NCI-H2196 treated with DMSO at 0.1 percent for 48 hours (cell line): ENCODE measurements around the gene COPB2.

Experiments used
- DNase-seq: peaks from one replicate; lab custom pipeline; 2025; ENCODE audit not compliant: unreplicated experiment; lab: John Stamatoyannopoulos, UW

COPB2 gene

DNA sequence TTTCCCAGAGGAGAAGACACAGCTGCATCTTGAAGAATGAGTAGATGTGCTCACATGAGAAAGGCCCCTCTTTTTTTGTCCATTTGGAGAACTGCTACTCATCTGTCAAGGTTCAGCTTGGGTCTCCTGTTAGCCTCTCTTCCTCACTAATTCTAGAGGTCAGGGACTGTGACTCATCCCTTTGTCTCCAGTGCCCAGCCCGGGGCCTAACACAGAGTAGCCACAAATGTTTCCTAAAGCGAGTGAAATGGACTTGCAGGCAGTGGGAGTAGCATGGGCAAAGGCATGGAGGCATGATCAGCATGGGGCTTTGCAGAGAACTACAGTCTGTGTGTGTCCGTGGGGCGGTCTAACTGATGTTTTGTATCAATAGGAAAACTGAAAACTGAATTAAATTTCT, 79.6 kb downstream of the COPB2 start:
- no peak for DNase-seq

DNA sequence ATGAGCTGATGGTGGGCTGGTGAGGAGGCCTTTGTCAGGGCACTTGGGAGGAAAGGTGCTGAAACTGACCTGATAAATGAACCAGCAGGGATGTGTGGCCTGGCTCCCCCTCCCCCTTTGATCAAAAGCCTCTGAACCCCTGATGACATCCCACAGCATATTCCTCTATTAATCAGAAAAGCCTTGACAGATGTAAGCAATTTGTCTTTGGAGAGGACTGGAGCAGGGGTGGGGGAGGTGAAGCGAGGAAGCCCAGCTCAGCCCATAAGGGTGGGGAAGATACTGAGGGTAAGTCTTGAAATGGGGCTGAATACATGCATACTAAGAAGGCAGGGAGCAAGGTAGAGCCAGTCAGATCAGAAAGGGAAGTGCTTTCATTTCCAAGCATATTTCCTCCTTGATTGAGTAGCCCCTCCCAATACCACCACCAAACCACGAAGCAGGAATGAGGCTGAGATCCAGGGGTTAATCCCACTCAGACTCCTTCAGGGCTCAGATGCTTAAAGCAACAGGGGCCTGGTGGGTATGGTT, 80.3 kb downstream of the COPB2 start:
- no peak for DNase-seq

DNA sequence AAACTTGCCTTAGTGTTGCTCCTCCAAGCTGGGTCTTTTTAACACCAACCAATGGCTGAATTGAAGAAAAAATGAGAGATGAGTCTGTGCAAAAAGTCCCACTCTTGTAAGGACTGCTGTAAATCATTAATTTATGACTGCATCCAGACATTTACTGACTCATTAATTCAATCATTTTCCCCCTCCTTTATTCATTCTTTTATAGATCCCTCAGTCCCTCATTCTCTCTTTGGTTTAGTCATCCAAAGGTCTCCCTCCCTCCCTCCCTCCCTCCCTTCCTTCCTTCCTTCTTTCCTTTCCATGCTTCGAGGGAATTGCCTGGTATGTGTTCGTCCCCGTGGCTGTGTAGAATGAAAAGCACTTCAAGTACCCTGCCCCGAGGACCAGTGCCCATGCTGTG, 80.9 kb downstream of the COPB2 start:
- no peak for DNase-seq

DNA sequence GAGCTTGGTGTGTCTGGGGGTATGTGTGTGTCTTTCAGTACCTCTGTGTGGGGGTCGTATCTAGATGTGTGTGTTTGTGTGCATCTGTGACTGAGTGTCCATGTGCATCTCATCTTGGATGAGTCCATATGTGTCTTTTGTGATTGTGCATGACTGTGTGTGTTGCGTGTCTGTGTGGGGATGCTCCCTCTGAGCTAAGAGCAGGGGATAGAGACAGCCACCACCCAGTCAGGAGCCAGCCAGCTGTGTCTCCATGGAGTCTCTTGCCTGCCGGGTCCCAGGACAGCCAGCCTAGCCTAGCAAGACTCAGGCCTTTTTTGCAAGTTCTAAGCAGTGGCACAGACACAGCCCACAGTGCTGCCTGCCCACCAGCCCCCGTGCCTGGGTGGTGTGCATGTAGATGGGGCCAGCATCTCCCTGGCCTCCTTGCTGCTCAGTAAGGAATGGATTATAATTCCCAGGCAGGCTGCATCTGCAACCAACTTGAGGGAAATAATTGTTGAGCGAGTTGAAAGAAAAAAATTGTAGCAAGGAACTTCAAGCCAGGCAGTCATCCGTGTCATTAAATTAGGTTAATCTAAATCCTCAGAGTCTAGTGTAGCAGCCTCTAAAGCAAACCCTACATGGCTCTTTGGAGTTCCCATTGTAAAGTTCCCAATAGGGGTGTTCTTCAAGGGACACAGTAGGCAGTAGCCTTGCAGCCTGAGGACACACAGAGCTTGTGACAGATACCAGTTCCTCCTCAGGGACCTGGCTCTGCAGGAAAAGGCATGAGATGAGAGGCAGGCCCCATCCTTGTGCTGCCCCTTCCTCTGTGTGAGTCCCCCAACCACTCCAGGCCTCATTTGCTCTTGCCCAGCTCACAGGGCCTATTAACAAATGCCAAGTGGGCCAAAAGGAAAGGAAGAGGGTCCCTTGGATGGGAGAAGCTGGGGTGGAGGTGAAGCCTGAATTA, 81.6 kb downstream of the COPB2 start:
- no peak for DNase-seq
